HG03565 (cell line): ENCODE measurements around the gene SLC29A3.

Source experiments
- ATAC-seq: cut with Tn5 transposase; IDR thresholded peaks from one replicate; pipeline ENCODE4 v1.9.1; 2021; ENCODE audit warnings: mild to moderate bottlenecking, moderate library complexity; ENCODE audit not compliant: unreplicated experiment

SLC29A3 gene

GRCh38 chr10:71389768-71390460 lies 70.9 kb downstream of the SLC29A3 start:
- no peak for ATAC-seq

GRCh38 chr10:71390461-71390835 lies 71.4 kb downstream of the SLC29A3 start:
- no peak for ATAC-seq

GRCh38 chr10:71390921-71391690 lies 72.0 kb downstream of the SLC29A3 start:
- ATAC-seq = no peak

GRCh38 chr10:71391701-71392100 lies 72.6 kb downstream of the SLC29A3 start:
- ATAC-seq = no peak

- ATAC-seq = no peak
These were observed 73.2 kb downstream of the SLC29A3 start for GRCh38 chr10:71392292-71392691.

GRCh38 chr10:71392791-71393781 lies 74.0 kb downstream of the SLC29A3 start:
- ATAC-seq = no peak

GRCh38 chr10:71393841-71394475 lies 74.9 kb downstream of the SLC29A3 start:
- ATAC-seq = no peak

GRCh38 chr10:71394926-71395562 lies 76.0 kb downstream of the SLC29A3 start:
- ATAC-seq = no peak

- no peak for ATAC-seq
These were observed 76.6 kb downstream of the SLC29A3 start for GRCh38 chr10:71395621-71396020.

- ATAC-seq = no peak
These were observed 77.1 kb downstream of the SLC29A3 start for GRCh38 chr10:71396084-71396710.

- ATAC-seq = no peak
These were observed 77.7 kb downstream of the SLC29A3 start, which contains the start of gene CDH23 for GRCh38 chr10:71396711-71397295. TSS of gene CDH23 (plus strand) at chr10:71396920. CDS start at chr10:71439832, 42,912 bp downstream.

GRCh38 chr10:71397296-71398212 lies 78.5 kb downstream of the SLC29A3 start:
- no peak for ATAC-seq

- no peak for ATAC-seq
These were observed 79.9 kb downstream of the SLC29A3 start for GRCh38 chr10:71398976-71399375.

- no peak for ATAC-seq
These were observed 80.9 kb downstream of the SLC29A3 start for GRCh38 chr10:71399946-71400345.

- no peak for ATAC-seq
These were observed 82.0 kb downstream of the SLC29A3 start for GRCh38 chr10:71401056-71401455.

GRCh38 chr10:71402005-71402404 lies 82.9 kb downstream of the SLC29A3 start:
- no peak for ATAC-seq

- ATAC-seq = no peak
These were observed 85.6 kb downstream of the SLC29A3 start for GRCh38 chr10:71404503-71405295.
